Kidney (tissue), 14 donors: ENCODE data around the gene NRIP3. TPM values are rescaled to one million over a fixed set of nuclear protein-coding genes. Genes with fewer than 3 reads are reported as not detected.

Experiments
- DNase-seq, 5 donors: peaks; one replicate each; pipeline ENCODE4 v3.0.0-alpha.2; 2013 to 2020
- FAIRE-seq: peaks from 2 replicates; lab custom pipeline; 2012; peaks lifted over from hg19 to GRCh38; lab: Jason Lieb, UNC
- H3K27ac ChIP-seq, 2 donors: one replicate each; pipeline ENCODE4 v1.7.0; 2013; ENCODE audit warnings: low read depth in 2 of 2, low read length in 2 of 2, inconsistent platforms in 1 of 2
- H3K27me3 ChIP-seq: one replicate; pipeline ENCODE4 v1.7.1; 2013; ENCODE audit warnings: low read length, inconsistent platforms; ENCODE audit not compliant: control insufficient read depth, insufficient read depth
- H3K36me3 ChIP-seq, 3 donors: one replicate each; pipeline versions ENCODE4 v1.7.0 to v1.7.1; 2013; ENCODE audit warnings: low read length in 3 of 3, control low read depth in 1 of 3, inconsistent platforms in 1 of 3; ENCODE audit not compliant: insufficient read depth in 3 of 3, control insufficient read depth in 2 of 3
- H3K4me1 ChIP-seq, 3 donors: one replicate each; pipeline versions ENCODE4 v1.7.0 to v1.7.1; 2013; ENCODE audit warnings: low read length in 3 of 3, inconsistent platforms in 1 of 3, low read depth in 1 of 3; ENCODE audit not compliant: control insufficient read depth in 2 of 3, insufficient read depth in 2 of 3
- H3K4me3 ChIP-seq, 3 donors: one replicate each; pipeline versions ENCODE4 v1.7.0 to v1.8.1; 2013; ENCODE audit warnings: low read length in 3 of 3, control low read depth in 1 of 3, inconsistent platforms in 1 of 3
- H3K9ac ChIP-seq, 3 donors: one replicate each; pipeline versions ENCODE4 v1.7.0 to v1.7.1; 2013; ENCODE audit warnings: low read length in 3 of 3, control low read depth in 1 of 3, inconsistent platforms in 1 of 3
- H3K9me3 ChIP-seq, 3 donors: one replicate each; pipeline versions ENCODE4 v1.7.0 to v1.7.1; 2013; ENCODE audit warnings: low read length in 3 of 3, control low read depth in 1 of 3, inconsistent platforms in 1 of 3; ENCODE audit not compliant: control insufficient read depth in 2 of 3, insufficient read depth in 1 of 3
- CTCF ChIP-seq: IDR thresholded peaks from 3 replicates; pipeline ENCODE4 v1.5.1; 2012; ENCODE audit warnings: mild to moderate bottlenecking, moderate library complexity, borderline replicate concordance; ENCODE audit not compliant: insufficient read depth; ENCODE audit errors: extremely low read depth
- intact Hi-C: fragments of 100-400 bp; cut with DNase I; formaldehyde crosslinking; loops from one replicate; pipeline ENCODE4 v1.11.1; 2022
- polyA plus RNA-seq: library from polyadenylated mRNA; stranded (reverse); fragments of 350-450 nt; fragmentation: Illumina TruSeq; extraction: RNeasy Lipid Tissue Mini Kit (QIAGEN cat#74804); gene quantifications from one replicate; pipeline ENCODE4 v1.2.3, GENCODE V29; 2014; ENCODE audit warnings: low read depth, low replicate concordance; ENCODE audit not compliant: insufficient read depth
- total RNA-seq: library from RNA; stranded (reverse); fragmentation: NEBNext Ultra II Directional; extraction: Animal tissue kit (Norgen Biotek cat#: 25700); gene quantifications from one replicate; pipeline ENCODE4 v1.2.1, GENCODE V29; 2021
- donor health status: control.
- donor health status: control.
- donor health status: control.
- donor health status: control.
- donor health status: control.
- donor health status: DM: yes; HTN: yes; CAD: no.
- donor health status: Normal renal cell carcinoma (clear cell type).

NRIP3 gene
- total and polyA plus RNA-seq, 2 donors from 2014 or later = 1.1 to 1.6 TPM

GRCh38 chr11:8998017-8998416 is 5.8 kb downstream of the NRIP3 start:
- DNase-seq = no peak
- H3K27me3 ChIP-seq = peaks cover 9% of the 10 kb centered on the region
- no peak overlapping the region for H3K4me3 ChIP-seq
- H3K9ac ChIP-seq = no peak overlapping the region
- no peaks in the 10 kb centered on the region for H3K9me3 ChIP-seq
- no peak for TF ChIP-seq CTCF
- no peak overlapping the region for H3K27ac ChIP-seq
- peaks cover 0 to 4% (median under 1%) of the 10 kb centered on the region in 3 donors for H3K4me1 ChIP-seq
- FAIRE-seq = no peak
- H3K36me3 ChIP-seq = no peaks in the 10 kb centered on the region
- intact Hi-C loops = no loop called here

GRCh38 chr11:8997451-8997850 is 6.3 kb downstream of the NRIP3 start:
- H3K27me3 ChIP-seq = peaks cover 3% of the 10 kb centered on the region
- H3K9me3 ChIP-seq = no peaks in the 10 kb centered on the region
- no peaks in the 10 kb centered on the region for H3K36me3 ChIP-seq
- FAIRE-seq (no peak), DNase-seq (no peak)
- H3K4me3 ChIP-seq = no peak overlapping the region
- intact Hi-C loops = no loop called here
- no peak overlapping the region for H3K27ac ChIP-seq
- H3K9ac ChIP-seq = no peak overlapping the region
- TF ChIP-seq CTCF = no peak
- no peaks in the 10 kb centered on the region for H3K4me1 ChIP-seq

GRCh38 chr11:8989453-8989852 is 14.3 kb downstream of the NRIP3 start:
- FAIRE-seq = no peak
- no peaks in the 10 kb centered on the region for H3K9me3 ChIP-seq
- no peak for TF ChIP-seq CTCF

More at GRCh38 chr11:8989453-8989852, 14.3 kb downstream of the NRIP3 start:
- Histone ChIP-seq H3K4me3 (no peak overlapping the region), H3K27me3 (no peaks in the 10 kb centered on the region), H3K36me3 (no peaks in the 10 kb centered on the region), H3K27ac (no peak overlapping the region), H3K4me1 (no peaks in the 10 kb centered on the region), H3K9ac (no peak overlapping the region)
- no peak for DNase-seq
- intact Hi-C loops = no loop called here
